Keratinocyte (primary cell): Measurements from ENCODE around the gene IP6K2.

Source experiments
- EZH2 ChIP-seq: IDR thresholded peaks from one replicate; pipeline ENCODE4 v1.6.1; 2012; ENCODE audit warnings: inconsistent platforms, mild to moderate bottlenecking, low read length, moderate library complexity
- TF ChIP-seq, protein P1 (sequence below), 3 experiments: IDR thresholded peaks in 1 of 3; conservative IDR thresholded peaks in 1 of 3; optimal IDR thresholded peaks in 1 of 3; 2 replicates in 2 of 3; 3 replicates in 1 of 3; pipeline versions ENCODE3 to v1.5.1; 2011; ENCODE audit warnings: low read length in 3 of 3, mild to moderate bottlenecking in 3 of 3, moderate library complexity in 2 of 3, control low read depth in 1 of 3, inconsistent platforms in 1 of 3; ENCODE audit not compliant: insufficient read depth in 2 of 3; ENCODE audit errors: extremely low read depth in 1 of 3

GRCh38 chr3:48765376-48765775 lies 48.4 kb upstream of the IP6K2 start:
- TF ChIP-seq, protein P1, sequence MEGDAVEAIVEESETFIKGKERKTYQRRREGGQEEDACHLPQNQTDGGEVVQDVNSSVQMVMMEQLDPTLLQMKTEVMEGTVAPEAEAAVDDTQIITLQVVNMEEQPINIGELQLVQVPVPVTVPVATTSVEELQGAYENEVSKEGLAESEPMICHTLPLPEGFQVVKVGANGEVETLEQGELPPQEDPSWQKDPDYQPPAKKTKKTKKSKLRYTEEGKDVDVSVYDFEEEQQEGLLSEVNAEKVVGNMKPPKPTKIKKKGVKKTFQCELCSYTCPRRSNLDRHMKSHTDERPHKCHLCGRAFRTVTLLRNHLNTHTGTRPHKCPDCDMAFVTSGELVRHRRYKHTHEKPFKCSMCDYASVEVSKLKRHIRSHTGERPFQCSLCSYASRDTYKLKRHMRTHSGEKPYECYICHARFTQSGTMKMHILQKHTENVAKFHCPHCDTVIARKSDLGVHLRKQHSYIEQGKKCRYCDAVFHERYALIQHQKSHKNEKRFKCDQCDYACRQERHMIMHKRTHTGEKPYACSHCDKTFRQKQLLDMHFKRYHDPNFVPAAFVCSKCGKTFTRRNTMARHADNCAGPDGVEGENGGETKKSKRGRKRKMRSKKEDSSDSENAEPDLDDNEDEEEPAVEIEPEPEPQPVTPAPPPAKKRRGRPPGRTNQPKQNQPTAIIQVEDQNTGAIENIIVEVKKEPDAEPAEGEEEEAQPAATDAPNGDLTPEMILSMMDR (optimal IDR thresholded peaks at IDR 0.05 in 1 of 3, IDR thresholded peaks at IDR 0.05 in 1 of 3, conservative IDR thresholded peaks at IDR 0.05 in 1 of 3; ENCODE audit: extremely low read depth in 1 of 3, insufficient read depth in 2 of 3, low read length in 3 of 3), result peak; percentile 29 to 45 (median 35)
- TF ChIP-seq EZH2, result no peak
